ENCODE results near the gene TOR4A.

Gene TOR4A

DNA sequence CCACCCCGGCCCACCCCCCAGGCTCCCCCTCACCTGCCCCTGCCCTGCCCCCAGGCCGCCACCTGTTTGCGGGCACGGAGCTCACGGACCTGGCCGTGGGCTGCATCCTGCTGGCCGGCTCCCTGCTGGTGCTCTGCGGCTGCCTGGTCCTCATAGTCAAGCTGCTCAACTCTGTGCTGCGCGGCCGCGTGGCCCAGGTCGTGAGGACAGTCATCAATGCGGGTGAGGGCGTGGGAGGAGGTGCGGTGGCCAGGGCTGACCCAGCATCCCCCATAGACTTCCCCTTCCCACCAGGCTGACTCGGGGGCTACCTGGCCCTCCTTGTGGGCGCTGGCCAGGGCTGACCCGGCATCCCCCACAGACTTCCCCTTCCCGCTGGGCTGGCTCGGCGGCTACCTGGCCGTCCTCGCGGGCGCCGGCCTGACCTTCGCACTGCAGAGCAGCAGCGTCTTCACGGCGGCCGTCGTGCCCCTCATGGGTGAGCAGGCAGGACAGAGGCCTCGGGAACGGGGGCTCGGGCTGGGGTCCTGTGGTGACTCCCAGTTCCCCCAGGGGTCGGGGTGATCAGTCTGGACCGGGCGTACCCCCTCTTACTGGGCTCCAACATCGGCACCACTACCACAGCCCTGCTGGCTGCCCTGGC is 43.4 kb upstream of the TOR4A start:
- H3K4me3 ChIP-seq (ENCODE audit: low read depth, low read length) = no peak overlapping the region

DNA sequence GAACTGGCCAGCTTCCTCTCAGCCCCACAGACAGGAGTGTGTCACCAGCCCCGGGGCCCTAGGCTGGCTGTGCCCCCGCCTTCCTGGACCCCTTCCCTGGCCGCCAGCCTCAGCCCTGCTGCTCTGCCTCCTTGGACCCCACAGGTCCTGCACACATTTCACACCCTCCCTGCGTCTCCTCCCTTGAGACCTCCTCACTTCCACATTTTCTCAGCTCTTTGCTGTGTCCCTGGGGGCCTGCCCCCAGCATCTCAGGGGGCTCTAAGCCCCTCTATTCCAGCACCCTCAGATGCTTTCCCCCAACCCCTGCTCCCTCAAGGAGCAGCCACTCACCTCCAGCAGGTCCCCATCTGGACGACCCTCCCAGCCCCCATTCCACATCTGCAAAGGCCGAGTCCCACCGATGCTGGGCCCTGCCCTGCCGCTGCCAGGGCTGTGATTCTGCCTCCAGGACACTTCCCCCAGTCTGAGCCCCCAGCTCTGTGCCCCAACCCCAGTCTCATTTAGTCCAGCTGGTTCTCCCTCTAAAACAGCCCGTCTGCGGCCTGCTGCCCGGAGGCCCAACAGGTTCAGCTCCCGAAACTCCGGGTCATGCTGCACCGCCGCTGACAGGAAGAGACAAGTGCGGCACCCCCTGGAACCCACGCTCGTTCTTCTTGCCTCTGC is 42.6 kb upstream of the TOR4A start:
- peak; percentile 87 for DNase-seq (ENCODE audit: low read depth)
- no peak for TF ChIP-seq CTCF (IDR thresholded peaks at IDR 0.05; ENCODE audit: low read depth, low read length)
- no peak for TF ChIP-seq POLR2A (IDR thresholded peaks at IDR 0.05; ENCODE audit: extremely low read depth, insufficient read length)
- no peak for TF ChIP-seq MYC (IDR thresholded peaks at IDR 0.05; ENCODE audit: low read depth, low read length)
- TF ChIP-seq MAX (IDR thresholded peaks at IDR 0.05; ENCODE audit: low read depth, low read length) = no peak

More for the DNA sequence above, 43.4 kb upstream of the TOR4A start:
- DNase-seq (ENCODE audit: low read depth) = peak; percentile 70
- TF ChIP-seq MAX (IDR thresholded peaks at IDR 0.05; ENCODE audit: low read depth, low read length) (peak; percentile 41; the same call in 1 of the 2 replicates), POLR2A (IDR thresholded peaks at IDR 0.05; ENCODE audit: extremely low read depth, insufficient read length) (no peak)

GRCh38 chr9:137235424-137236237 is 41.9 kb upstream of the TOR4A start:
- H3K4me3 ChIP-seq (ENCODE audit: low read depth, low read length) = no peak overlapping the region
- no peak for DNase-seq (ENCODE audit: low read depth)
- no peak for TF ChIP-seq MYC (IDR thresholded peaks at IDR 0.05; ENCODE audit: low read depth, low read length)
- TF ChIP-seq MAX (IDR thresholded peaks at IDR 0.05; ENCODE audit: low read depth, low read length) = no peak
- TF ChIP-seq CTCF (IDR thresholded peaks at IDR 0.05; ENCODE audit: low read depth, low read length) = no peak
- no peak for TF ChIP-seq POLR2A (IDR thresholded peaks at IDR 0.05; ENCODE audit: extremely low read depth, insufficient read length)

More for the DNA sequence above, 42.6 kb upstream of the TOR4A start:
- no peak overlapping the region for H3K4me3 ChIP-seq (ENCODE audit: low read depth, low read length)

- no peak overlapping the region for H3K4me3 ChIP-seq (ENCODE audit: low read depth, low read length)
- DNase-seq (ENCODE audit: low read depth) = peak; percentile 88
- peak; percentile 27; the same call in 1 of the 2 replicates for TF ChIP-seq MYC (IDR thresholded peaks at IDR 0.05; ENCODE audit: low read depth, low read length)
- TF ChIP-seq MAX (IDR thresholded peaks at IDR 0.05; ENCODE audit: low read depth, low read length) = no peak; the same call in 1 of the 2 replicates
- peak; percentile 94 for TF ChIP-seq CTCF (IDR thresholded peaks at IDR 0.05; ENCODE audit: low read depth, low read length)
Measured at GRCh38 chr9:137236238-137236935, 41.1 kb upstream of the TOR4A start.

GRCh38 chr9:137236936-137237421 is 40.5 kb upstream of the TOR4A start:
- H3K4me3 ChIP-seq (ENCODE audit: low read depth, low read length) = no peak overlapping the region
- peak; percentile 61 for DNase-seq (ENCODE audit: low read depth)

More at GRCh38 chr9:137236936-137237421, 40.5 kb upstream of the TOR4A start:
- TF ChIP-seq MYC (IDR thresholded peaks at IDR 0.05; ENCODE audit: low read depth, low read length) (0 out of 2 replicates have a peak, but pooled peaks have one; percentile 41), CTCF (IDR thresholded peaks at IDR 0.05; ENCODE audit: low read depth, low read length) (no peak), POLR2A (IDR thresholded peaks at IDR 0.05; ENCODE audit: extremely low read depth, insufficient read length) (no peak), MAX (IDR thresholded peaks at IDR 0.05; ENCODE audit: low read depth, low read length) (peak; percentile 29; the same call in 1 of the 2 replicates)
